Osteoblast (primary cell): ENCODE data around the gene MAP1S. TPM values are rescaled to one million over a fixed set of nuclear protein-coding genes. Genes with fewer than 3 reads are reported as not detected.

Experiments
- DNase-seq: peaks from one replicate; pipeline ENCODE4 v3.0.0; 2011; ENCODE audit warnings: low spot score, mixed read lengths; ENCODE audit not compliant: insufficient read length; ENCODE audit errors: missing footprints
- H2AFZ ChIP-seq: 2 replicates; pipeline ENCODE4 v1.6.0; 2011; ENCODE audit warnings: mild to moderate bottlenecking, low read length
- H3K27ac ChIP-seq: 2 replicates; pipeline ENCODE4 v1.5.1; 2011; ENCODE audit warnings: mild to moderate bottlenecking, low read depth, low read length, moderate library complexity
- H3K27me3 ChIP-seq: 2 replicates; pipeline ENCODE4 v1.6.0; 2012; ENCODE audit warnings: mild to moderate bottlenecking, control low read depth, inconsistent platforms, low read length, moderate library complexity; ENCODE audit not compliant: insufficient read depth
- H3K36me3 ChIP-seq: 2 replicates; pipeline ENCODE4 v1.5.1; 2011; ENCODE audit warnings: mild to moderate bottlenecking, low read length, control low read depth, moderate library complexity; ENCODE audit not compliant: insufficient read depth
- H3K4me1 ChIP-seq: 2 replicates; pipeline ENCODE4 v1.5.1; 2011; ENCODE audit warnings: mild to moderate bottlenecking, low read length, control low read depth, moderate library complexity; ENCODE audit not compliant: insufficient read depth
- H3K4me2 ChIP-seq: 2 replicates; pipeline ENCODE4 v1.6.0; 2011; ENCODE audit warnings: mild to moderate bottlenecking, low read length; ENCODE audit not compliant: insufficient read depth
- H3K4me3 ChIP-seq: fragments of 200-600 bp; sonication (generic); 3 replicates; pipeline ENCODE4 v1.5.1; 2012; ENCODE audit warnings: mild to moderate bottlenecking, low read length, inconsistent platforms; ENCODE audit not compliant: insufficient read depth
- H3K79me2 ChIP-seq: 2 replicates; pipeline ENCODE4 v1.6.0; 2012; ENCODE audit warnings: mild to moderate bottlenecking, low read length, control low read depth, inconsistent platforms; ENCODE audit not compliant: insufficient read depth
- H3K9me3 ChIP-seq: 2 replicates; pipeline ENCODE4 v1.5.1; 2011; ENCODE audit warnings: low read depth, low read length, control low read depth
- H4K20me1 ChIP-seq: 2 replicates; pipeline ENCODE4 v1.6.0; 2012; ENCODE audit warnings: mild to moderate bottlenecking, low read length, control low read depth; ENCODE audit not compliant: insufficient read depth
- CTCF ChIP-seq: IDR thresholded peaks from 2 replicates; pipeline ENCODE4 v1.5.1; 2011; ENCODE audit warnings: mild to moderate bottlenecking, low read depth, low read length, moderate library complexity; ENCODE audit errors: extremely low read depth
- total RNA-seq: library from RNA; depleted of rRNA; stranded (reverse); fragments of >200 nt; gene quantifications from 2 replicates; pipeline ENCODE4 v1.2.3, GENCODE V29; 2012

MAP1S gene
- total RNA-seq, 1 donor, result 15.2 TPM

- Histone ChIP-seq H3K36me3 (no peaks in the 10 kb centered on the region), H3K27me3 (no peaks in the 10 kb centered on the region), H3K4me1 (peaks cover 6% of the 10 kb centered on the region), H3K79me2 (no peaks in the 10 kb centered on the region), H3K9me3 (no peaks in the 10 kb centered on the region), H3K4me2 (no peak overlapping the region), H3K4me3 (no peak overlapping the region), H2AFZ (no peak overlapping the region), H4K20me1 (no peaks in the 10 kb centered on the region), H3K27ac (no peak overlapping the region)
- no peak for TF ChIP-seq CTCF
- peak; percentile 70 for DNase-seq
Measured at GRCh38 chr19:17765069-17765618, 45.9 kb downstream of the MAP1S start.

GRCh38 chr19:17766543-17767131 lies 47.4 kb downstream of the MAP1S start:
- H4K20me1 ChIP-seq, result no peaks in the 10 kb centered on the region
- H3K27me3 ChIP-seq, result no peaks in the 10 kb centered on the region
- no peaks in the 10 kb centered on the region for H3K79me2 ChIP-seq
- peak; percentile 88 for DNase-seq
- TF ChIP-seq CTCF, result peak; percentile 84
- H3K27ac ChIP-seq, result no peak overlapping the region
- no peaks in the 10 kb centered on the region for H3K9me3 ChIP-seq
- H3K4me3 ChIP-seq, result peak overlapping the region; percentile 51
- H2AFZ ChIP-seq, result peak overlapping the region; percentile 86
- H3K4me1 ChIP-seq, result peaks cover 6% of the 10 kb centered on the region
- no peaks in the 10 kb centered on the region for H3K36me3 ChIP-seq
- peak overlapping the region; percentile 72 for H3K4me2 ChIP-seq

GRCh38 chr19:17767559-17767958 lies 48.3 kb downstream of the MAP1S start:
- no peak for TF ChIP-seq CTCF
- H3K36me3 ChIP-seq, result no peaks in the 10 kb centered on the region
- H3K79me2 ChIP-seq, result no peaks in the 10 kb centered on the region
- H2AFZ ChIP-seq, result no peak overlapping the region
- H3K9me3 ChIP-seq, result no peaks in the 10 kb centered on the region
- no peaks in the 10 kb centered on the region for H3K27me3 ChIP-seq
- no peak overlapping the region for H3K4me3 ChIP-seq
- H4K20me1 ChIP-seq, result no peaks in the 10 kb centered on the region
- H3K27ac ChIP-seq, result no peak overlapping the region
- H3K4me2 ChIP-seq, result no peak overlapping the region
- no peak for DNase-seq
- H3K4me1 ChIP-seq, result peaks cover 6% of the 10 kb centered on the region

GRCh38 chr19:17770613-17771012 lies 51.3 kb downstream of the MAP1S start:
- Histone ChIP-seq H3K79me2 (no peaks in the 10 kb centered on the region), H3K36me3 (no peaks in the 10 kb centered on the region), H3K27ac (no peak overlapping the region), H3K4me3 (no peak overlapping the region), H4K20me1 (no peaks in the 10 kb centered on the region), H2AFZ (no peak overlapping the region), H3K4me1 (peaks cover 6% of the 10 kb centered on the region), H3K9me3 (no peaks in the 10 kb centered on the region), H3K4me2 (no peak overlapping the region), H3K27me3 (no peaks in the 10 kb centered on the region)
- TF ChIP-seq CTCF, result no peak
- no peak for DNase-seq
